Colon (tissue), 2 donors: Measurements from ENCODE around the gene FCRL2.
"Not testable (repeated sequence)": the region's sequence is repeated elsewhere in the genome, so short reads cannot be mapped to it uniquely, and the experiment has no call there.

Source experiments
- FAIRE-seq: peaks from 2 replicates; lab custom pipeline; 2012; peaks lifted over from hg19 to GRCh38; lab: Jason Lieb, UNC
- donor health status: control.
- donor health status: control.

FCRL2 gene

GRCh38 chr1:157753611-157754010, 23.3 kb downstream of the FCRL2 start:
- FAIRE-seq = no peak

DNA sequence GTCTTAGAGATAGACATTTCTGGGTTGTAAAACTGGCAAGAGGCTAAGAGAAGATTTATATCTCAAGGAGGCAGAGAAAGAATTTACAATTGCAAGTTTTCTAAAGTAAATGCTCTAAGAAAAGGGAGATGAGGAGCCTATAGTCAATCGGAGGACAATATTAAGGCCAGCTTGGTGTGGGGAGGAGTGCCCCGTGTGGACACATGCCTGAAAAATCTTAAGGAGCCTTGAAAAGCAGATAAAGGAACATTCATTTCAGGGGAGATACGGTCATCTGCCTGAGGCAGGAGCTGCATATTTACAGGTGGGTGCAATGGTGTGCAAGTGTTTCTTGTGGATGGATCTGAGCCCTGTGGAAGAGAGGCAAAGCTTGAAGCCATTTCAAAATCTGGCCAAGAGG, 25.6 kb downstream of the FCRL2 start:
- FAIRE-seq = no peak

- no peak for FAIRE-seq
Observed at GRCh38 chr1:157748262-157748817, 28.6 kb downstream of the FCRL2 start.

DNA sequence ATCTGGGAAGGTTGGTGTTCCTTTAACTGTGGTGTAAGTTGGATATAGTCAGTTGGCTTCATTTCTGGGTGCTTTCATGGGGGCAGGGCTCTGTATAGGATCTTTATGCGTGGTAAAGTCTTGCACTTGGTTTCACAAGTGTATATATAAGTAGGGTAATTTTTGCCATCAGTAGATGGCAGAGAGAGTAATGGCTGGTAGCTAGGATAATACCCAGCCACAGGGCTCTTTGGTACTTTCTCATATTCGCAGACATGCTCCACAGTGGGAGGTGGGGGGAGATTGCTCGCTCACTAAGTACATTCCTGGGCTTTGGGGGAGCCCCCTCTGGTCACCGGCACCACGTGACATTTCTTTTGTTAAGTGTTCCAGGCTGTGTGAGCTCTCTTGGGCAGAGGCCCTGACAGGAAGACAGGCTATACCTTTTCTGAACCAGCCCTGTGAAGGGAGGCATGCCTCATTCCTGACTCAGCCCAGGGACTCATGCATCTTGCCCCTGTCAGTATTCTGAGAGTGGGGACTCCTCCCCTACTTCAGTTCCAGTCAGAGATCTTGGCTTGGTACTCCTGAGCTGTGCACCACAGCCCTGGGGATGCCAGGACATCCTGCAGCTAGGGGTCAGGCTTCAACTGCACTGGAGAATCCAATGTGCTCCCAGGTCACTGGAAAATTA, 37.6 kb downstream of the FCRL2 start:
- no peak for FAIRE-seq

- FAIRE-seq = not testable (repeated sequence)
Observed at GRCh38 chr1:157735991-157736390, 40.9 kb downstream of the FCRL2 start.

DNA sequence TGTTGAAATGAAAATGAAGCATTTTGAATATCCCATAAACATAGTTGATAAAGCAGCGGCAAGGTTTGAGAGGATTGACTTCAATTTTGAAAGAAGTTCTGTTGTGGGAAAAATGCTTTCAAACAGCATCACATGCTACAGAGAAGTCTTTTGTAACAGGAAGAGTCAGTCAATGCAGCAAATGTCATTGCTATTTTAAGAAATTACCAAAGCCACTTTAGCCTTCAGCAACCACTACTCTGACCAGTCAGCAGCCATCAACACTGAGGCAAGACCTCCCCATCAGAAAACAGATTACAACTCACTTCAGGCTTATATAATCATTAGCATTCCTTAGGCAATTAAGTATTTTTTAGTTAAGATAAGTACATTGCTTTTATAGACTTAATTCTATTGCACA, 42.6 kb downstream of the FCRL2 start:
- no peak for FAIRE-seq

GRCh38 chr1:157732755-157733154, 44.2 kb downstream of the FCRL2 start:
- FAIRE-seq = no peak

- no peak for FAIRE-seq
Observed at GRCh38 chr1:157725221-157725577, 51.7 kb downstream of the FCRL2 start.

DNA sequence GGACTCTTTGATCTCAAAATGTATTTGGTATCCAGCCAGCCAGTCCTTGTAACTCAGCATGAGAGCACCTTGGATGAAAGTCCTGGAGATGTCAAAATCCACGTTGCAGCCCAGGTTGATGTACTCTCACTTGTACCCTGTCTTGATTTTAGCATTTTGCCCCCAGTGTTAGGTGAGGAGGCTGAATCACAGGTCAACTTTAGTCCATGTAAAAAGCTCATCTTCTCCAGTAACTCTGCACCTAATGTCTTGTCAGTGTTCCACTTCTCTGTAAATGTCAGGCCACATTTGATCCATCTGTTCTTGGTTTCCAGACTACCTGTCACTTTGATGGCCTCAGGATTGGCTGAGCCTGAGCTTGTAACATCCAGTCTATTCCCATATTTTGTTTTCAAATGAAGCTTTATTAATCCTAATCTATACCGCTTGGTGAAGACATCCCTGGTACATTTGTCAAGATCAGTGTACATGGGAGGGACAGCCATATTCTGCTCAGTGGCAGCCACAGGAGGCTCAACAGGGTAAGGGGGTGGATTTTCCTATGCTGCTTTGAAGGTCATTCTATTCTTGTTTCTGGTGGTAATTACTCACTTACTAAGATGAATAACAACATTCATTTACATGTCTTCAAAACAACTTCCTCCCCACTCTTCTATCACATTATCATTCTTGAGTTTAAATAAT, 52.3 kb downstream of the FCRL2 start:
- FAIRE-seq = no peak

DNA sequence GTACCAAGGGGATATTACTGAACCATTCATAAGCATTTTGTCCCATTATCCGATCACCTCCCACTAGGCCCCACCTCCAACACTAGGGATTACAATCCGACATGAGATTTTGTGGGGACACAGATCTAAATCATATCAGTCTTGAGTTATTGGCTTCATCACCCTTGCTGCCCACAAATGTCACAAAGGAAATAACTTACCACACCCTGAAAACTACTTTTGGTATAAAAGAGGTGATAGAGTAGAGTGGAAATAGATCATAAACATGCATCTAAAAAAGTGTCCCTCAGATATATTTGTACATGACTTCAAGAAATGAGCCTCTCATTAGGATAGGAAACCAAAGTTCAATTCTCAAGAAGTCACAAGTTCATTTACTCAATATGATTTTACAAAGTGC, 53.8 kb downstream of the FCRL2 start:
- FAIRE-seq = no peak

GRCh38 chr1:157721985-157722384, 54.9 kb downstream of the FCRL2 start:
- no peak for FAIRE-seq

- FAIRE-seq = no peak
Observed at GRCh38 chr1:157715736-157716135, 61.2 kb downstream of the FCRL2 start.

DNA sequence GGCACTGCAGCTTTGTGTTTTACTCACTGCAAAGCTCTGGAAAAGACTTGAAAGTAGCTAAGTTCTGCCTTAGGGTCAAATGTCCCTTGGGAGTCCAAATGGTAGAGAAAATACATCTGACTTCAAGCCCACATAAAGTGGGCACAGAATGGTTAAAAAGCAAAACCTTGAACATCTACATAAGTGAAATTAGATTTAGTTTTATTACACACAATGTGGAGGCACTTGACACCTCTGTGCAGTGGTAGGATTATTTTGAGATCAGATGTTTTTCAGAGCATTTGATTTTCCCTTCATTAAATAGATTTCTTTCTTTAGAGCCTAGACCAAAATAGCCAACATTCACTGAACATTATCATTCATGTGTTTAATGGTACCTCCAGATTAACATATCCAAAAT, 65.1 kb downstream of the FCRL2 start:
- FAIRE-seq = no peak

- FAIRE-seq = no peak
Observed at GRCh38 chr1:157704878-157705277, 72.1 kb downstream of the FCRL2 start.

DNA sequence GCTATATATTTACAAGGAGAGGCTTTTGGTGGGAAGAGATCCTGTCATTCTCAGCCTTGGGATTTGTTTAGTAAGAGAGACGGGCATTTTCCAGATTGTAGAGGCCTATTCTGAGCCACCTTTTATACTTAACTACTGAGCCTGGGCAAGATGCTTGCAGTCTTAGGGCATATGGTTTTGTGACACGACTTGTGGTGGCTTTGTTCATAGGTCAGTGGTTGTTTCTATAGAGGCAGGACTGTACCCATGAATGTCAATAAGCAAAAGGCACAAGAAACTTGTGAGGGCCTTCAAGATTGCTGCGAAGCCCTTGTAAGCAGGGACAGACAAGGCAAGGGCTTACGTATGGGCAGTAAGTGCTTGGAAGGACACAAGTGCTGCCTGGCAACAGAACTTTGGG, 73.0 kb downstream of the FCRL2 start:
- FAIRE-seq = no peak

GRCh38 chr1:157702308-157702825, 74.6 kb downstream of the FCRL2 start:
- FAIRE-seq = no peak

DNA sequence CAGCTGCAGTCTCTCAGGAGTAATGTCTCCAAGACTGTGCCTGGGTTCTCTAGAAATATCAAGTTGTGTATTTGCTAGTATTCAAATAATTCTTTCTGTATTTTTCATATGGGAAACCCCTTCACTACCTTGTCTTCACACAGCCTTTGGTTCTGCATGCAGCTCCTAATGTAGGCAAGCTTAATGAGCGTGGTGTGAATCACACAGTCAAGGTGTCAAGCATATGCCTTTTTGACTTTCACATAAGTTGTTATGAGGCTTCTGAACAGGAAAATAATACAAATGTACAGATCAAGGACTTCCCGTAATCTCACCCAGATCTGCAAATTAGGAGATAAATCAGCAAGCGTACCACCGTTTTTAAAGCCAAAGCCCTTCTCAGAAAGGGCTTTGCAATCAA, 76.2 kb downstream of the FCRL2 start, which contains the start of gene FCRL3:
Gene FCRL3 (minus strand): TSS at position 38 of the 400 bp plus-strand sequence. CDS start 280 bp downstream, outside the sequence.
- no peak for FAIRE-seq

DNA sequence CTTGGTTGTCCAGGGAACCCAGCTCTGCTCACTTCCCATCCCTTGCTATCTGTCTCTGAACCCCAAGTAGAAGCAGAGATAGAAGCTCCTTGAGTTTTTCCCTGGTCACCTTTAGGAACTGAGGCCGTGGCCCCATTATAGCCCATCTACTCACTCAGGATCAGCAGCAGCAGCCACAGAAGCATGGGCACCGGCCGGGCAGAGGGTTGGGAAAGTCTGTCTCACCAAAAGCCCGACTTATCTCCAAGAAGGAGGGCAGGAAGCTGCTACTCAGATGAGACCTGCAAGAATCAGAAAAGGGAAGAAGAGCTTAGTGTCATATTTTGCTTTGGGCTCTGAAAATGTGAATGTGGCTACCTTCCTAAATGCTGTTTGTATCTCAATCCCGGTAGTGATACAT, 76.6 kb downstream of the FCRL2 start:
- FAIRE-seq = no peak

DNA sequence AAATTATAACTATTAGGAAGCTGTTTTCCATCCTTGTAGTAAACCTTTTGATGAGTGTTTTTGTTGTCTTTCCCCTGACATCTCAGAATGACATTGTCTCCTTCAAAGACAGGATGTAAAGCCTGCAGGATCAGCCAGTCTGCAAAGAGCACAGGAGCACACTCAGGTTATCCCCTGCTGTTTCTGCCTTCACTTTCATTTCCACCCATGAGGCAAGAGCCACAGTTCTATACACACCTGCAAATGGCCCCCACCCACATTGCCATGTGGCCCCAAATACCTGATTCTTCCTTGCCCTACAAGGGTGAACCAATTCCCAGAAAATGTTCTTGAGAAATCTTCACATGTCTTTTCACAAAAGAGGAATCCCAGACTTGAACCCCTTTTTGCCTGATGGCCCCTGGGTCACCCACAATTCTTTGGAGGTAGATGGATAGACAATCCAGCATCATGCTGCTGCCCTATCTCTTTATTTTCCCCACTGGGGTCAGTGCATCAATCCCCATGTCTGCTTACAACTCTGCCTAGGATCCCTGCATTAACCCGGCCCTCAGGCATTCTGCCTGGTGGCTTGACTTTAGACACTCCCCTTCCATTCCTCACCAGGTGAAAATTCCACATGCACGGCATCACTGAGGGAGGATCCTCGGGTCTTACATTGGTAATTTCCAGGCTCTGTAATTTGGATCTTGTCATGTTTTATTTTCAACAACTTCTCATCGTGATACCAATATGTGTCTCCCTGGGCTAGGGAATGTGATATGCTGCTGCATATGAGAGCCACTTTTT, 79.0 kb downstream of the FCRL2 start:
- FAIRE-seq = no peak

DNA sequence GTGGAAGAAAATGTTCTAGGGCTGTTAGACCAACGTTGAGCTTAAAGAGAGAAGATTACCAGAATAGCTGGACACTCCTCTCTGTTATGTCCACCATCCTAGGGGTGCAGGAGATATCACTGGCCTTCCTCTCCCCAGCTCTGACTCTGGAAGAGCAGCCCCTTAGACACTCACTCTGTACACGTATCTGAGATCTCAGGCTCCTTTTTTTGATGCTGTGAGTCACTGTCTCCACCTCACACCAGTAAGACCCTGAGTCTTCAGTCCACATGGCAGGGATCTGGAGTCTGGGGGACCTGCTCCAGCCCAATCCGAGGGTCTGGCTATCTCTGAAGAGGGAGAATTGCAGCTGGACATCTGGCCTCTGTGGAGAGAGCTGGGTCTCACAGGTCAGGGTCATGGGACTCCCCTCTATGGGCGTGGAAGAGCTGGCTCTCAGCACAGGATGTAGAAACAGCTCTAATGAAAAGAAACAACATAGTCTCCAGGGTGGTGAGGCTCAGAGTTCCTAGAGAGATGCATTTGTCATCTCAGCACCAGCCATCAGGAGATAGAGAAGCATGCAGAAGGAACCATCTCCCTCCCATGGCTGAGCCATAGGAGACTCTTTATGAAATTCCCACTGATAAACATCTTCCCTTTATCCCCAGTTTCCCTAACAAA, 79.8 kb downstream of the FCRL2 start:
- FAIRE-seq = no peak
